H1 (cell line): ENCODE measurements around the gene FAF2. TPM values are rescaled to one million over a fixed set of nuclear protein-coding genes. Genes with fewer than 3 reads are reported as not detected.

ENCODE experiments used
- CTCF ChIA-PET: fragments of 300-600 bp; sonication (Branson Sonifier 250); formaldehyde crosslinking; loops from one replicate; lab custom pipeline; 2021; ENCODE audit not compliant: partially characterized antibody; lab: Charles Lee
- POLR2A ChIA-PET: fragments of 300-600 bp; sonication (Branson Sonifier 250); formaldehyde crosslinking; loops from one replicate; lab custom pipeline; 2021; ENCODE audit warnings: inconsistent platforms; ENCODE audit not compliant: partially characterized antibody; lab: Charles Lee
- DNase-seq, 2 experiments: peaks; one replicate each; pipeline versions ENCODE4 v3.0.0 to v3.0.0-alpha.2; 2010 to 2022; ENCODE audit warnings: low spot score in 2 of 2, low read depth in 1 of 2, mixed read lengths in 1 of 2
- FAIRE-seq: peaks from 2 replicates; lab custom pipeline; 2011; peaks lifted over from hg19 to GRCh38; lab: Jason Lieb, UNC
- H2AFZ ChIP-seq: 2 replicates; pipeline ENCODE4 v1.8.1; 2012; ENCODE audit warnings: low read length, inconsistent platforms
- H2AK5ac ChIP-seq: 2 replicates; pipeline ENCODE4 v1.6.1; 2013; ENCODE audit warnings: low read depth, low read length
- H2BK120ac ChIP-seq: replicated peaks from 2 replicates; pipeline ENCODE3; 2013; ENCODE audit warnings: low read depth, low read length, inconsistent platforms
- H2BK12ac ChIP-seq: 2 replicates; pipeline ENCODE4 v1.6.1; 2013; ENCODE audit warnings: low read depth, low read length
- H2BK15ac ChIP-seq: 2 replicates; pipeline ENCODE4 v1.6.1; 2013; ENCODE audit warnings: low read length
- H2BK20ac ChIP-seq: 2 replicates; pipeline ENCODE4 v1.6.1; 2013; ENCODE audit warnings: low read length
- H2BK5ac ChIP-seq: 2 replicates; pipeline ENCODE4 v1.6.1; 2013; ENCODE audit warnings: low read depth, low read length
- H3K14ac ChIP-seq: 2 replicates; pipeline ENCODE4 v1.6.1; 2013; ENCODE audit warnings: inconsistent platforms; ENCODE audit not compliant: insufficient read length
- H3K18ac ChIP-seq: 2 replicates; pipeline ENCODE4 v1.6.1; 2013; ENCODE audit warnings: low read length; ENCODE audit errors: extremely low read depth
- H3K23ac ChIP-seq: 2 replicates; pipeline ENCODE4 v1.6.1; 2013; ENCODE audit warnings: inconsistent platforms; ENCODE audit not compliant: insufficient read length
- H3K23me2 ChIP-seq: 2 replicates; pipeline ENCODE4 v1.6.1; 2013; ENCODE audit warnings: low read depth, low read length
- H3K27ac ChIP-seq: 2 replicates; pipeline ENCODE4 v1.6.1; 2011; ENCODE audit warnings: low read depth, low read length, inconsistent platforms
- H3K27me3 ChIP-seq, 4 experiments: replicated peaks in 1 of 4; 1 replicate in 1 of 4; 2 replicates in 3 of 4; pipeline versions ENCODE4 v1.6.1 to v1.8.1; 2011 to 2013; ENCODE audit warnings: low read length in 3 of 4, mild to moderate bottlenecking in 3 of 4, inconsistent platforms in 2 of 4, mixed read lengths in 2 of 4, moderate library complexity in 1 of 4; ENCODE audit not compliant: control insufficient read depth in 3 of 4, insufficient read depth in 3 of 4; ENCODE audit errors: extremely low read depth in 1 of 4
- H3K36me3 ChIP-seq, 4 experiments: 2 replicates each; pipeline versions ENCODE4 v1.6.1 to v1.8.1; 2011 to 2013; ENCODE audit warnings: mild to moderate bottlenecking in 4 of 4, low read length in 3 of 4, moderate library complexity in 2 of 4, control low read depth in 1 of 4, inconsistent platforms in 1 of 4; ENCODE audit not compliant: insufficient read depth in 4 of 4, control insufficient read depth in 2 of 4
- H3K4ac ChIP-seq: replicated peaks from 2 replicates; pipeline ENCODE3; 2013; ENCODE audit warnings: low read length, low read depth, mixed read lengths, inconsistent platforms; ENCODE audit not compliant: insufficient read length
- H3K4me1 ChIP-seq, 4 experiments: replicated peaks in 1 of 4; 1 replicate in 1 of 4; 2 replicates in 3 of 4; pipeline versions ENCODE4 v1.6.1 to v1.8.1; 2011 to 2013; ENCODE audit warnings: low read length in 3 of 4, inconsistent platforms in 2 of 4, mixed read lengths in 1 of 4; ENCODE audit not compliant: insufficient read depth in 4 of 4, control insufficient read depth in 3 of 4
- H3K4me2 ChIP-seq, 2 experiments: 2 replicates each; pipeline versions ENCODE4 v1.6.1 to v1.8.1; 2011 to 2013; ENCODE audit warnings: low read depth in 2 of 2, low read length in 2 of 2, control low read depth in 1 of 2, inconsistent platforms in 1 of 2, mild to moderate bottlenecking in 1 of 2; ENCODE audit not compliant: insufficient read depth in 1 of 2
- H3K4me3 ChIP-seq, 4 experiments: fragments of 200-600, 300-600 bp in 1 of 4; sonication (generic), shearing (Covaris generic), sonication (Bioruptor Twin) in 1 of 4; 2 replicates each; pipeline versions ENCODE4 v1.5.1 to v1.8.1; 2011 to 2016; ENCODE audit warnings: low read length in 4 of 4, low read depth in 3 of 4, control low read depth in 2 of 4, inconsistent platforms in 2 of 4, mild to moderate bottlenecking in 2 of 4, mixed read lengths in 1 of 4, moderate library complexity in 1 of 4; ENCODE audit not compliant: insufficient read depth in 2 of 4; ENCODE audit errors: extremely low read depth in 1 of 4
- H3K56ac ChIP-seq: replicated peaks from 2 replicates; pipeline ENCODE3; 2013; ENCODE audit warnings: low read depth, mild to moderate bottlenecking, mixed read lengths, low read length, inconsistent platforms; ENCODE audit not compliant: insufficient read length
- H3K79me1 ChIP-seq: 2 replicates; pipeline ENCODE4 v1.6.1; 2013; ENCODE audit warnings: low read depth, low read length, control low read depth
- H3K79me2 ChIP-seq, 2 experiments: 2 replicates each; pipeline versions ENCODE4 v1.6.1 to v1.8.1; 2012 to 2013; ENCODE audit warnings: low read length in 2 of 2, mild to moderate bottlenecking in 2 of 2, inconsistent platforms in 1 of 2; ENCODE audit not compliant: insufficient read depth in 2 of 2, control insufficient read depth in 1 of 2
- H3K9ac ChIP-seq, 4 experiments: replicated peaks in 1 of 4; 1 replicate in 1 of 4; 2 replicates in 3 of 4; pipeline versions ENCODE4 v1.6.1 to v1.8.1; 2011 to 2013; ENCODE audit warnings: low read depth in 3 of 4, low read length in 3 of 4, control low read depth in 2 of 4, mild to moderate bottlenecking in 2 of 4, moderate library complexity in 2 of 4, inconsistent platforms in 1 of 4; ENCODE audit errors: extremely low read depth in 1 of 4
- H3K9me3 ChIP-seq, 2 experiments: 2 replicates each; pipeline versions ENCODE4 v1.6.1 to v1.8.1; 2012 to 2013; ENCODE audit warnings: mild to moderate bottlenecking in 2 of 2, moderate library complexity in 2 of 2, control low read depth in 1 of 2, inconsistent platforms in 1 of 2, low read depth in 1 of 2, low read length in 1 of 2, mixed read lengths in 1 of 2; ENCODE audit not compliant: insufficient read depth in 2 of 2
- H4K20me1 ChIP-seq, 2 experiments: replicated peaks in 1 of 2; 2 replicates each; pipeline versions ENCODE3 to v1.8.1; 2011 to 2013; ENCODE audit warnings: inconsistent platforms in 2 of 2, low read length in 2 of 2, mild to moderate bottlenecking in 1 of 2; ENCODE audit not compliant: insufficient read depth in 2 of 2, control insufficient read depth in 1 of 2
- H4K5ac ChIP-seq: 2 replicates; pipeline ENCODE4 v1.6.1; 2013; ENCODE audit warnings: low read length, low read depth, mixed read lengths, inconsistent platforms; ENCODE audit not compliant: insufficient read length
- H4K8ac ChIP-seq: 2 replicates; pipeline ENCODE4 v1.8.0; 2013; ENCODE audit warnings: mild to moderate bottlenecking, moderate library complexity, low read length, inconsistent platforms; ENCODE audit not compliant: insufficient read depth; ENCODE audit errors: extremely low read depth
- H4K91ac ChIP-seq: replicated peaks from 2 replicates; pipeline ENCODE3; 2013; ENCODE audit warnings: low read length, mixed read lengths, inconsistent platforms; ENCODE audit not compliant: insufficient read length
- RBBP5 ChIP-seq: IDR thresholded peaks from 2 replicates; pipeline ENCODE4 v1.7.1; 2012; ENCODE audit warnings: low read depth, mild to moderate bottlenecking, inconsistent platforms, low read length, moderate library complexity, borderline replicate concordance
- RNF2 ChIP-seq: fragments of 200-900, 300-1000 bp; sonication (generic); IDR thresholded peaks from 2 replicates; pipeline ENCODE4 v1.7.1; 2016; ENCODE audit warnings: borderline replicate concordance, low read depth, mild to moderate bottlenecking, antibody characterized with exemption, low read length; ENCODE audit not compliant: poor library complexity, severe bottlenecking; ENCODE audit errors: missing control alignments
- WGBS, 2 experiments: shearing (Covaris generic) in 1 of 2; methylation state at CpG; one replicate each; pipeline versions ENCODE4 v1.1.6 to v1.1.7; 2013 to 2015; ENCODE audit warnings: low lambda C conversion rate in 2 of 2, mixed read lengths in 2 of 2, inconsistent platforms in 1 of 2, low coverage in 1 of 2, missing lambda C conversion rate in 1 of 2; ENCODE audit not compliant: insufficient replicate concordance in 2 of 2, insufficient coverage in 1 of 2, insufficient read length in 1 of 2; ENCODE audit errors: extremely low coverage in 1 of 2, missing lambda C conversion rate in 1 of 2; 5-methylcytosine and 5-hydroxymethylcytosine counted together
- polyA plus RNA-seq, 7 experiments: library from polyadenylated mRNA; depleted of rRNA in 3 of 7; stranded (reverse) in 5 of 7; unstranded in 2 of 7; fragments of >200 nt in 5 of 7; fragments of 200-250 nt in 2 of 7; gene quantifications; 1 replicate in 5 of 7; 2 replicates in 1 of 7; 4 replicates in 1 of 7; pipeline versions ENCODE4 v1.2.1 to v1.2.3, GENCODE V29; 2011 to 2013; ENCODE audit warnings: missing spikeins in 2 of 7, mixed read lengths in 2 of 7
- total RNA-seq: library from RNA; stranded (reverse); fragmentation: NEBNext Ultra II Directional; extraction: Animal tissue kit (Norgen Biotek cat#: 25700); gene quantifications from 2 replicates; pipeline ENCODE4 v1.2.1, GENCODE V29; 2021

FAF2 gene
- total and polyA plus RNA-seq, 2 of the 8 experiments (the other 6 are each of a cell fraction or from before 2014, with no cell fraction given), result 20.8 to 35.8 TPM

DNA sequence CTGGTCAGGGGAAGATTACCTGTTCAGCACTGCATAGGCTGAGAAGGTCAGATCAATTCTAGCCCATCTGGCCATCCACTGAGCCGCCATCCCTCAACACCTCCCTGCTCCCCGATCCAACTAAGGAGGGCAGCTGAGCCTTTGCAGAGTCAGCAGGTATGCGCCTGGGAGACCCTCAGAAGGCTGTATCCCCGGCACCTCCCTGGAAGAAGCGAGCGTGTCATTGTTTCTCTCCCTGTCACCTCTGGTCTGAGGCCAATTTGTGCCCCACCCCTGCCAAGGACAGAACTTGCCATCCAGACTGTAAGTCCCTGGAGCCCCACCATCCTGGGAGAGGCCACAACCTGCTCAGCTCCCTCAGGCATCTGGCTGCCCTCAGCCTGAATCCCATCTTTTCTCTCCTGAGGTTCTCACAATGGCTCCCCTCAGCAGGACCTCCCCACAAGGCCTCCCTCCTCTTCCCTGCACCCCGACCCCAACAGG, 34.4 kb upstream of the FAF2 start:
- H2AK5ac ChIP-seq, result no peak overlapping the region
- ChIA-PET POLR2A (no interaction called here), CTCF (interaction anchor here (0.5 kb wide), 1 partner anchor 138 kb away, joined by 3 read pairs; no protein-coding TSS in a partner anchor)
- H3K4me1 ChIP-seq, result peaks cover 0 to 3% (median 0%) of the 10 kb centered on the region in 4 experiments; a peak in 4 of 7 replicates
- no peak overlapping the region for H2BK5ac ChIP-seq
- WGBS, 2 experiments, result 73% methylated on average over 7 of the region's 7 CpGs; no CpG with 5 or more reads in 1 of the 2 experiments
- H4K20me1 ChIP-seq, result peaks cover 0 to 2% of the 10 kb centered on the region in 2 experiments
- TF ChIP-seq RBBP5 (no peak), RNF2 (no peak)
- no peak overlapping the region for H2BK15ac ChIP-seq
- H4K8ac ChIP-seq, result no peak overlapping the region; the same call in 1 of the 2 replicates
- H3K23ac ChIP-seq, result no peak overlapping the region
- H2BK20ac ChIP-seq, result no peak overlapping the region
- H3K79me2 ChIP-seq, result no peaks in the 10 kb centered on the region
- 0 out of 8 replicates have a peak, but pooled peaks cover 0 to 2% (median 0%) of the 10 kb centered on the region in 4 experiments for H3K36me3 ChIP-seq
- H3K14ac ChIP-seq, result no peak overlapping the region
- no peak overlapping the region for H4K5ac ChIP-seq
- peaks cover 0 to 11% (median 9%) of the 10 kb centered on the region in 4 experiments; a peak in 6 of 7 replicates for H3K27me3 ChIP-seq
- H3K23me2 ChIP-seq, result no peaks in the 10 kb centered on the region; the same call in 1 of the 2 replicates
- no peak overlapping the region for H2BK120ac ChIP-seq
- H3K9ac ChIP-seq, result no peak overlapping the region
- no peaks in the 10 kb centered on the region; a peak in 1 of 4 replicates for H3K9me3 ChIP-seq
- no peak overlapping the region for H3K18ac ChIP-seq
- FAIRE-seq (no peak), DNase-seq (no peak)
- H3K79me1 ChIP-seq, result no peaks in the 10 kb centered on the region
- no peak overlapping the region for H3K4me2 ChIP-seq
- H2AFZ ChIP-seq, result no peak overlapping the region
- H3K4ac ChIP-seq, result no peak overlapping the region
- no peak overlapping the region for H3K56ac ChIP-seq
- H3K27ac ChIP-seq, result no peak overlapping the region
- no peak overlapping the region for H3K4me3 ChIP-seq
- H2BK12ac ChIP-seq, result no peak overlapping the region
- no peak overlapping the region for H4K91ac ChIP-seq
